Fibroblast of upper back skin (primary cell): ENCODE data around the gene KIAA0232.

ENCODE experiments used
- DNase-seq: peaks from one replicate; pipeline ENCODE4 v3.0.0-alpha.2; 2013

Gene KIAA0232

DNA sequence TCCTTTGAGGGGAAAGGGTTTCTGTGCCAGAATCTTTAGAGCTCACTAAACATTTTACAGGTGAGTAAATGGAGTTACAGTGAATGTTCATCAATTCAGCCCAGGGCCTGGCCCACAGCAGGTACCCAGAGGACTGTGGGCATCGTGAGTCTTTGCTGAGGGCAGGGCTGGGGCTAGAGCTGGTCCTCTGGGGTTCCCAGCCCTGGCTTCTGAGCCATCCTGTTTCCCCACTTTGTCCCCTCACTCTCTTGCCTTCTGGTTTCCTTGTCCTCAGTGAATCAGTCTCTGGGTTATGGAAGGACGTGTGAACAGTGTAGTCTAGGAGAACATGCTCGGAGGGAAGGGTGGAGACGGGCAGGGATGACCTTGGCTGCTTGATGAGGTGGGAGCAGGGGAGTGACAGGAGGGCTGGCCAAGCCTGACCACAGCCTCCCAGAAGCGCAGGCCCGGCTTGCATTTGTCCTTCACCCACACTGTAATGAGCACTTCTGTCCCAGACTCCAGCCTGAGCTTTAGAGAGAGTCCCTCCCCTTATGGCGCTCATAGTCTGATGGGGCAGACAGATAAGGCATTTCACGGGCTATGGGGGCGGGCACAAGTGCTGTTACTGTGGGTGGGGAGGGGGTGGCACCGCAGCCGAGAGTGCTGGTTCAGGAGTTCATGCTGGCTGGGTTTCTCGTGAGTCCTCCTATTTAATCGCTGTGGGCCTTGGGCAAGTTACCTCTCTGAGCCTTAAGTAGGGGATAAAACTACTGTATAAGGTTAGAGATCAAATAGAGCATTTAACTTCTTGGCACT lies 144.4 kb downstream of the KIAA0232 start:
- no peak for DNase-seq

DNA sequence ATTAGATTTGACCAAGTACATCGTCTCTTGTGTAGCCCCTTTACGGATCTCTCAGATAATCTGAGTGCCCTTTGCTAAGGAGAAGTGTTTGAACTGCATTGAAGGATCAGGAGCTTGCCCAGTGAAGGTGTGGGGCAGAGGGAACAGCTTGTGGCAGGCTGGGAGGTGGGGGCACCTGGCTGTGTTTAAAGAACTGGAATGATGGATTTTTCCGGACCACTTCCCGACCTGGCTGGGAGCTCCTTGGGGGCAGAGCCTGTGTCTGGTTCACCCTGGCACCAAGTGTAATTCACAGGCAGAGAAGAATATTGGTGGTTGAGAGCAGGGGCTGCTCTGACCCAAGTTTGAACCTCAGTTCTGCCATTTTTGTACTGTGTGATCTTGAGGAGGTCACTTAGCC lies 145.6 kb downstream of the KIAA0232 start:
- DNase-seq, result no peak

DNA sequence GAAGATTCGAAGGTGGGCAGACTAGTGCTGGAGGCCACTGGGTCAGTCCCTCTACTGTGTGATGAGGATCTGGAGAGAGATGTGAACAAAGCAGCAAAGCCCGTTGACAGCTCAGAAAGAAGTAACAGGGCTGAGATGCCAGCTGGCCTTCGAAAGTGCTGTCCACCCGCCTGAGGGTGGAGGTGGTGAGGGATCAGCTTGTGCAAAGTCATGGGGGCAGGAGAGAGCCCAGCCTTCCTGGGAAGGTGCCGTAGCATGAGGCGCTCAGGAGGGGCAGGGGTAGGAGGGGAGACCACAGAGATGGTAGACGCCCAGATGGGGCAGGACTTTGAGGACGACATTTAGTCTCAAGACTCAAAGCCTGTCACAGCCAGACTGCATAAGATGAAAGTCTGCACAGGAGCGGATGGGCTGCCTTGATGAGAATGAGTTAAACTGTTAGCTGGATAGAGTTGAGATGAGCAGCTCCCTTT lies 146.8 kb downstream of the KIAA0232 start:
- DNase-seq, result no peak

DNA sequence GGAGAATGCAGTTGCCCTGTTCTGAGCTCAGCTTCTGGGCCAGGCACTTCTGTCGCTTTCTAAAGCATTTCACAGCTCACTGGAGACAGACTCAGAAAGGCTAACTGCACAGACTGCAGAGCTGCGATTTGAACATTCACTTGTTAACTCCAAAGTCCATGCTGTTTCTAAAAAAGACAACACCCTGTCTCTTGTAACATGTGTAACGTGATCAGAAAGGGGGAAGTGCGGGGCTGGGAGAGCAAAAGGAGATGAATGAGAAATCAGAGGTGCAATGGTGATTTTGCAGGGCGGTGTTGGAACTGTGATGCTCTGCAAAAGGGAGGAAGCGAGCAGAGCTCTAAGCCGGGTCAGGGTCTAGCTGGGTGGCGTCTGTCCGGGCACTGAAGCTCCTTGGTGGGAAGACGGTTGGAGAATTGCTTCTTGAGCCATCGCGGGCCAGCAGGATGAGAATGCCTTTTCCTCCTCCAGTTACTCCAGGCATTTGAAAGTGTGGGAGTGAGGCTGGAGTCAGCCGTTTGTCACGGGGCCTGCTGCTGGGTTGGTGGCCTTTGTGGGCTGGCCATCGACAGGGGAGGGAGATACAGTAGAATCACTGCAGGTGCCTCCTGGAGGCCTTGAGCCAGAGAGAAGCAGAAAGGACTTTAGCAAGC lies 147.4 kb downstream of the KIAA0232 start:
- DNase-seq, result no peak

DNA sequence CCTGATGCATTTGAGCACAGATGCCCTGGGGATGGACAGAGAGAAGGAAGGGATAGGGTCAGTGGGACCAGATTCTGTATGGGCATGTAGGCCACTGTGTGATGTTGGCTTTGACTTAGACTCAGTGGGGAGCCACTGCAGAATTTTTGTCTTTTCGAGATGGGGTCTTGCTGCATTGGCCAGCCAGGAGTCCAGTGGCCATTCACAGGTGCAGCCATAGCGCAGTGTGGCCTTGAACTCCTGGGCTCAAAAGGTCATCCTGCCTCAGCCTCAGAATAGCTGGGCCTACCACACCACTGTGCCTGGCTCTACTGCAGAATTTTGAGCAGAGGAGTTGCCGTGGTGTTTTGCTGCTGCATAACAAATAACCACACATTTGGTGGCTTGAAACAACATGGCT lies 149.9 kb downstream of the KIAA0232 start:
- no peak for DNase-seq

DNA sequence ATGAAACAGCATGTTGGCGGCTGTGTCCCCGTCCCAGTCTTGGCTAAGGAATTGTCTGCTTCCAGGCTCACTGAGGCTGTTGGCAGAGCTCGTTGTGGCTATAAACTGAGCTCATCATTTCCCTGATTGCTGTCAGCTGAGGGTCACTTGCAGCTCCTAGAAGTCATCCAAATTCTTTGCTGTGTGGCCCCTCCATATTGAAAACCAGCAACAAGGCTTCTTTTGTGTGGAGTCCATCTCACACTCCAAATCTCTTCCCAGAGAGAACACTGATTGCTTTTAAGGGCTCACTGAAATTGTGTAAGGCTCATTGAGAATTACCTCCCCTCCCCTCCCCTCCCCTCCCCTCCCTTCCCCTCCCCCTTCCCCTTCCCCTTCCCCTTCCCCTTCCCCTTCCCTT lies 150.4 kb downstream of the KIAA0232 start:
- no peak for DNase-seq
